Measurements from ENCODE around the gene XRCC3. TPM values are rescaled to one million over a fixed set of nuclear protein-coding genes. Genes with fewer than 3 reads are reported as not detected.
A peak's percentile ranks its signal among the peaks of the same experiment; 100 is the strongest.

XRCC3 gene
- total RNA-seq, 2 donors from 2014 or later, result 39.2 to 42.6 TPM

- Histone ChIP-seq H3K9me3 (ENCODE audit: control insufficient read depth, low read length) (no peaks in the 10 kb centered on the region), H3K4me1 (ENCODE audit: control insufficient read depth, insufficient read depth, low read length) (no peaks in the 10 kb centered on the region), H3K4me3 (ENCODE audit: low read length) (no peak overlapping the region), H3K27ac (ENCODE audit: low read depth, low read length) (no peak overlapping the region), H3K36me3 (ENCODE audit: control insufficient read depth, insufficient read depth, low read length) (peaks cover 7% of the 10 kb centered on the region), H3K9ac (ENCODE audit: extremely low read depth, low read length, poor library complexity, severe bottlenecking) (no peak overlapping the region), H3K27me3 (ENCODE audit: control insufficient read depth, insufficient read depth, low read length, poor library complexity, severe bottlenecking) (no peaks in the 10 kb centered on the region)
- no peaks in the 10 kb centered on the region for H3K27me3 Mint-ChIP-seq (ENCODE audit: insufficient read depth)
- no peak overlapping the region for H3K4me3 Mint-ChIP-seq
- peaks cover 8% of the 10 kb centered on the region for H3K36me3 Mint-ChIP-seq (ENCODE audit: low read depth)
- no peaks in the 10 kb centered on the region for H3K9me3 Mint-ChIP-seq
- no peak overlapping the region for H3K27ac Mint-ChIP-seq
- 95 to 96% methylated on average over 5 of the region's 5 CpGs for WGBS, 2 experiments (ENCODE audit: insufficient coverage in 1 of 2, insufficient read length in 1 of 2)
- no peak for TF ChIP-seq CTCF (conservative IDR thresholded peaks at IDR 0.05)
- H3K4me1 Mint-ChIP-seq, result peaks cover 7% of the 10 kb centered on the region
- no peak for DNase-seq
These were observed 34.2 kb upstream of the XRCC3 start for GRCh38 chr14:103749452-103749851.

GRCh38 chr14:103748534-103748857 is 33.2 kb upstream of the XRCC3 start:
- Mint-ChIP-seq H3K27ac (no peak overlapping the region), H3K4me3 (no peak overlapping the region), H3K9me3 (no peaks in the 10 kb centered on the region), H3K4me1 (peaks cover 7% of the 10 kb centered on the region), H3K36me3 (ENCODE audit: low read depth) (peaks cover 8% of the 10 kb centered on the region), H3K27me3 (ENCODE audit: insufficient read depth) (no peaks in the 10 kb centered on the region)
- Histone ChIP-seq H3K27ac (ENCODE audit: low read depth, low read length) (no peak overlapping the region), H3K9ac (ENCODE audit: extremely low read depth, low read length, poor library complexity, severe bottlenecking) (no peak overlapping the region), H3K27me3 (ENCODE audit: control insufficient read depth, insufficient read depth, low read length, poor library complexity, severe bottlenecking) (no peaks in the 10 kb centered on the region), H3K4me1 (ENCODE audit: control insufficient read depth, insufficient read depth, low read length) (no peaks in the 10 kb centered on the region), H3K36me3 (ENCODE audit: control insufficient read depth, insufficient read depth, low read length) (peaks cover 7% of the 10 kb centered on the region), H3K9me3 (ENCODE audit: control insufficient read depth, low read length) (no peaks in the 10 kb centered on the region), H3K4me3 (ENCODE audit: low read length) (no peak overlapping the region)
- no peak for TF ChIP-seq CTCF (conservative IDR thresholded peaks at IDR 0.05)
- WGBS, 2 experiments (ENCODE audit: insufficient coverage in 1 of 2, insufficient read length in 1 of 2), result 92% methylated on average over 5 of the region's 5 CpGs
- no peak for DNase-seq

GRCh38 chr14:103746701-103747100 is 31.4 kb upstream of the XRCC3 start:
- peak overlapping the region; percentile 44 for H3K27ac Mint-ChIP-seq
- H3K9me3 ChIP-seq (ENCODE audit: control insufficient read depth, low read length), result no peaks in the 10 kb centered on the region
- H3K27me3 ChIP-seq (ENCODE audit: control insufficient read depth, insufficient read depth, low read length, poor library complexity, severe bottlenecking), result no peaks in the 10 kb centered on the region
- no peak for TF ChIP-seq CTCF (conservative IDR thresholded peaks at IDR 0.05)
- 92 to 93% methylated on average over 9 to 10 of the region's 10 CpGs for WGBS, 2 experiments (ENCODE audit: insufficient coverage in 1 of 2, insufficient read length in 1 of 2)
- no peak overlapping the region for H3K4me3 Mint-ChIP-seq
- peak; percentile 41 for DNase-seq
- H3K36me3 Mint-ChIP-seq (ENCODE audit: low read depth), result peaks cover 8% of the 10 kb centered on the region
- H3K27ac ChIP-seq (ENCODE audit: low read depth, low read length), result no peak overlapping the region
- no peak overlapping the region for H3K9ac ChIP-seq (ENCODE audit: extremely low read depth, low read length, poor library complexity, severe bottlenecking)
- H3K9me3 Mint-ChIP-seq, result no peaks in the 10 kb centered on the region
- peaks cover 3% of the 10 kb centered on the region for H3K36me3 ChIP-seq (ENCODE audit: control insufficient read depth, insufficient read depth, low read length)
- peaks cover 8% of the 10 kb centered on the region for H3K4me1 Mint-ChIP-seq
- H3K4me3 ChIP-seq (ENCODE audit: low read length), result no peak overlapping the region
- H3K4me1 ChIP-seq (ENCODE audit: control insufficient read depth, insufficient read depth, low read length), result no peaks in the 10 kb centered on the region
- H3K27me3 Mint-ChIP-seq (ENCODE audit: insufficient read depth), result no peaks in the 10 kb centered on the region
